ENCODE measurements around the gene PRR12. TPM values are rescaled to one million over a fixed set of nuclear protein-coding genes. Genes with fewer than 3 reads are reported as not detected.

PRR12 gene
- total and polyA plus RNA-seq, 9 of the 15 experiments (the other 6 are each of a cell fraction or from before 2014, with no cell fraction given): 0.01 to 21.1 (median 0.98) TPM

DNA sequence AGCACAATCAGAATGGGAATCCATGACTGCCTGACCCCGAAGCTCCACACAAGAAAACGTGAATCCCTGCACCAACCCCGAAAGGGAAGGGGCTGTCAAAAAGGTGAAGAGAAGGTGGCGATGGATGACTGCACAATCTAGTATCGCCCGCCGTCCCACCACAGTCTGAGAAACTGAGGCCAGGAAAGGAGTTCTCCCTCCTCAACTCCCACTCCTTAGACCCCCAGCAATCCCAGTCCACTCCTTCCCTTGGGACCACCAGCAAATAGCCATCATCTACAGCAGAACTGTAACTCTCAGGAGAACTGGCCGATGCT, 11.1 kb upstream of the PRR12 start:
- Histone ChIP-seq H2AFZ (ENCODE audit: low read depth, low read length) (peak overlapping the region; percentile 77), H3K27me3 (ENCODE audit: control insufficient read depth in 2 of 2, insufficient read depth in 2 of 2, low read length in 2 of 2) (no peaks in the 10 kb centered on the region), H3K4me3 (peak overlapping the region; percentile 78), H3K27ac (ENCODE audit: extremely low read depth, low read depth, low read length) (peak overlapping the region; percentile 81), H3K9ac (ENCODE audit: insufficient read depth in 1 of 2, low read depth in 2 of 2, low read length in 2 of 2) (peak overlapping the region; percentile 91 to 92), H3K79me2 (ENCODE audit: control insufficient read depth, insufficient read depth, low read length) (peaks cover 36% of the 10 kb centered on the region), H3K9me3 (replicated peaks; ENCODE audit: control insufficient read depth, insufficient read depth, low read depth, low read length) (no peaks in the 10 kb centered on the region), H3K4me1 (replicated peaks in 1 of 2; ENCODE audit: control insufficient read depth in 2 of 2, insufficient read depth in 2 of 2, low read length in 2 of 2) (peaks cover 6 to 13% of the 10 kb centered on the region in 2 experiments; a peak in 4 of 5 replicates), H3K9me1 (ENCODE audit: control insufficient read depth, insufficient read depth, low read length) (no peaks in the 10 kb centered on the region), H3K36me3 (ENCODE audit: control insufficient read depth, insufficient read depth, low read length) (peaks cover 20% of the 10 kb centered on the region; the same call in 2 of the 3 replicates), H4K20me1 (replicated peaks; ENCODE audit: control insufficient read depth, insufficient read depth, low read length) (no peaks in the 10 kb centered on the region), H3K4me2 (ENCODE audit: insufficient read depth, low read length) (peak overlapping the region; percentile 99)
- WGBS (ENCODE audit: insufficient coverage, low coverage, missing lambda C conversion rate): under 1% methylated on average over 8 of the region's 8 CpGs
- ChIA-PET POLR2A (interaction anchor here (0.5 to 3.4 kb wide), 13 partner anchors 9 to 136 kb away, joined by 3 to 30 read pairs (median 5); partner anchors contain the start of genes PRMT1, PRR12, RCN3 and RPS11), CTCF (ENCODE audit: low intra/inter-chr PET ratio) (no interaction called here)
- DNase-seq (ENCODE audit: extremely low read depth in 1 of 4, low spot score in 3 of 4) (peak in 2 of 4 experiments; percentile 13 to 15), ATAC-seq (peak; percentile 36), FAIRE-seq (no peak)
- intact Hi-C loops (cut with micrococcal nuclease) (no loop called here), in situ Hi-C loops (cut with MboI) (no loop called here)
- BruUV-seq (replicated peaks): no TSS peak
- TF ChIP-seq MED1 (CRISPR knock-in tag; IDR thresholded peaks at IDR 0.05; ENCODE audit: borderline replicate concordance): 0 out of 2 replicates have a peak, but pooled peaks have one; percentile 34
- TF ChIP-seq ZNF324 (CRISPR knock-in tag; IDR thresholded peaks at IDR 0.05): no peak
- peak in 1 of 3 experiments; percentile 37 for TF ChIP-seq YY1 (IDR thresholded peaks at IDR 0.05; ENCODE audit: borderline replicate concordance in 1 of 3, control insufficient read depth in 1 of 3, extremely low read depth in 1 of 3, insufficient read depth in 3 of 3, insufficient read length in 1 of 3, insufficient replicate concordance in 2 of 3, low read depth in 1 of 3, low read length in 2 of 3)
- TF ChIP-seq ZNF668 (CRISPR knock-in tag; IDR thresholded peaks at IDR 0.05): no peak
- TF ChIP-seq, protein P1, sequence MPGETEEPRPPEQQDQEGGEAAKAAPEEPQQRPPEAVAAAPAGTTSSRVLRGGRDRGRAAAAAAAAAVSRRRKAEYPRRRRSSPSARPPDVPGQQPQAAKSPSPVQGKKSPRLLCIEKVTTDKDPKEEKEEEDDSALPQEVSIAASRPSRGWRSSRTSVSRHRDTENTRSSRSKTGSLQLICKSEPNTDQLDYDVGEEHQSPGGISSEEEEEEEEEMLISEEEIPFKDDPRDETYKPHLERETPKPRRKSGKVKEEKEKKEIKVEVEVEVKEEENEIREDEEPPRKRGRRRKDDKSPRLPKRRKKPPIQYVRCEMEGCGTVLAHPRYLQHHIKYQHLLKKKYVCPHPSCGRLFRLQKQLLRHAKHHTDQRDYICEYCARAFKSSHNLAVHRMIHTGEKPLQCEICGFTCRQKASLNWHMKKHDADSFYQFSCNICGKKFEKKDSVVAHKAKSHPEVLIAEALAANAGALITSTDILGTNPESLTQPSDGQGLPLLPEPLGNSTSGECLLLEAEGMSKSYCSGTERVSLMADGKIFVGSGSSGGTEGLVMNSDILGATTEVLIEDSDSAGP (CRISPR knock-in tag; IDR thresholded peaks at IDR 0.05): 0 out of 2 replicates have a peak, but pooled peaks have one; percentile 9
- no peak for TF ChIP-seq ZNF347 (CRISPR knock-in tag; IDR thresholded peaks at IDR 0.05; ENCODE audit: low read depth)
- no peak for TF ChIP-seq DDX20 (tag; IDR thresholded peaks at IDR 0.05; ENCODE audit: low read depth)
- TF ChIP-seq, protein P2, sequence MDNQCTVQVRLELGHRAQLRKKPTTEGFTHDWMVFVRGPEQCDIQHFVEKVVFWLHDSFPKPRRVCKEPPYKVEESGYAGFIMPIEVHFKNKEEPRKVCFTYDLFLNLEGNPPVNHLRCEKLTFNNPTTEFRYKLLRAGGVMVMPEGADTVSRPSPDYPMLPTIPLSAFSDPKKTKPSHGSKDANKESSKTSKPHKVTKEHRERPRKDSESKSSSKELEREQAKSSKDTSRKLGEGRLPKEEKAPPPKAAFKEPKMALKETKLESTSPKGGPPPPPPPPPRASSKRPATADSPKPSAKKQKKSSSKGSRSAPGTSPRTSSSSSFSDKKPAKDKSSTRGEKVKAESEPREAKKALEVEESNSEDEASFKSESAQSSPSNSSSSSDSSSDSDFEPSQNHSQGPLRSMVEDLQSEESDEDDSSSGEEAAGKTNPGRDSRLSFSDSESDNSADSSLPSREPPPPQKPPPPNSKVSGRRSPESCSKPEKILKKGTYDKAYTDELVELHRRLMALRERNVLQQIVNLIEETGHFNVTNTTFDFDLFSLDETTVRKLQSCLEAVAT (IDR thresholded peaks at IDR 0.05): 0 out of 4 replicates have a peak, but pooled peaks of 1 of the 2 experiments have one; percentile 8
- no peak for TF ChIP-seq ZEB2 (IDR thresholded peaks at IDR 0.05)
- TF ChIP-seq, protein P3, sequence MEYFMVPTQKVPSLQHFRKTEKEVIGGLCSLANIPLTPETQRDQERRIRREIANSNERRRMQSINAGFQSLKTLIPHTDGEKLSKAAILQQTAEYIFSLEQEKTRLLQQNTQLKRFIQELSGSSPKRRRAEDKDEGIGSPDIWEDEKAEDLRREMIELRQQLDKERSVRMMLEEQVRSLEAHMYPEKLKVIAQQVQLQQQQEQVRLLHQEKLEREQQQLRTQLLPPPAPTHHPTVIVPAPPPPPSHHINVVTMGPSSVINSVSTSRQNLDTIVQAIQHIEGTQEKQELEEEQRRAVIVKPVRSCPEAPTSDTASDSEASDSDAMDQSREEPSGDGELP (CRISPR knock-in tag; IDR thresholded peaks at IDR 0.05; ENCODE audit: borderline replicate concordance): no peak
- TF ChIP-seq, protein P4, sequence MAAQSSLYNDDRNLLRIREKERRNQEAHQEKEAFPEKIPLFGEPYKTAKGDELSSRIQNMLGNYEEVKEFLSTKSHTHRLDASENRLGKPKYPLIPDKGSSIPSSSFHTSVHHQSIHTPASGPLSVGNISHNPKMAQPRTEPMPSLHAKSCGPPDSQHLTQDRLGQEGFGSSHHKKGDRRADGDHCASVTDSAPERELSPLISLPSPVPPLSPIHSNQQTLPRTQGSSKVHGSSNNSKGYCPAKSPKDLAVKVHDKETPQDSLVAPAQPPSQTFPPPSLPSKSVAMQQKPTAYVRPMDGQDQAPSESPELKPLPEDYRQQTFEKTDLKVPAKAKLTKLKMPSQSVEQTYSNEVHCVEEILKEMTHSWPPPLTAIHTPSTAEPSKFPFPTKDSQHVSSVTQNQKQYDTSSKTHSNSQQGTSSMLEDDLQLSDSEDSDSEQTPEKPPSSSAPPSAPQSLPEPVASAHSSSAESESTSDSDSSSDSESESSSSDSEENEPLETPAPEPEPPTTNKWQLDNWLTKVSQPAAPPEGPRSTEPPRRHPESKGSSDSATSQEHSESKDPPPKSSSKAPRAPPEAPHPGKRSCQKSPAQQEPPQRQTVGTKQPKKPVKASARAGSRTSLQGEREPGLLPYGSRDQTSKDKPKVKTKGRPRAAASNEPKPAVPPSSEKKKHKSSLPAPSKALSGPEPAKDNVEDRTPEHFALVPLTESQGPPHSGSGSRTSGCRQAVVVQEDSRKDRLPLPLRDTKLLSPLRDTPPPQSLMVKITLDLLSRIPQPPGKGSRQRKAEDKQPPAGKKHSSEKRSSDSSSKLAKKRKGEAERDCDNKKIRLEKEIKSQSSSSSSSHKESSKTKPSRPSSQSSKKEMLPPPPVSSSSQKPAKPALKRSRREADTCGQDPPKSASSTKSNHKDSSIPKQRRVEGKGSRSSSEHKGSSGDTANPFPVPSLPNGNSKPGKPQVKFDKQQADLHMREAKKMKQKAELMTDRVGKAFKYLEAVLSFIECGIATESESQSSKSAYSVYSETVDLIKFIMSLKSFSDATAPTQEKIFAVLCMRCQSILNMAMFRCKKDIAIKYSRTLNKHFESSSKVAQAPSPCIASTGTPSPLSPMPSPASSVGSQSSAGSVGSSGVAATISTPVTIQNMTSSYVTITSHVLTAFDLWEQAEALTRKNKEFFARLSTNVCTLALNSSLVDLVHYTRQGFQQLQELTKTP (IDR thresholded peaks at IDR 0.05; ENCODE audit: low read depth in 1 of 2, partially characterized antibody in 2 of 2): no peak

Measured in K562 (cell line).